ENCODE data around the gene CDKN2C.

DNA sequence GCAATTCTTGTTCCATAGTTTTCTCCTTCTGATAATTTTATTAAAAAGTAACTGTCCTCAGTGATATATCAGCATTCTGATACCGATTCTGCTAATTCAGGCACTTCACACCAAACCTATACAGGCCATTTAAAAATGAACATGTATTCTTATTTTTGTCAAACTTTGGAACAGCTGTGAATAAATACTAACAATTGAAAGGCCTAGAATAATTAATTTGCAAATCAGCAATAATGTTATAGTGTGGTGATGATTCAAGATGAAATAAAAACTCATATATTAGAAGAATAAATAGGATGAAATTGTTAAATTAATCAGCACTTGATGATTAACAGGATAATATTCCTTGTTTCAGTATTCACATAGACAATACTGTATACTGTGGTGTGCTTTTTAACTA, 9.9 kb downstream of the CDKN2C start:
- TF ChIP-seq POLR2A (IDR thresholded peaks at IDR 0.05; ENCODE audit: low read depth, low read length) (no peak), TAF1 (IDR thresholded peaks at IDR 0.05; ENCODE audit: low read depth, low read length) (no peak), POLR2AphosphoS5 (IDR thresholded peaks at IDR 0.05; ENCODE audit: low read depth, low read length) (no peak), PAX5 (IDR thresholded peaks at IDR 0.05; ENCODE audit: insufficient read depth, low read length, severe bottlenecking) (no peak)

Data from GM12891 (cell line).